Erythroblast (primary cell): ENCODE measurements around the gene IFI44L.

Source experiments
- GATA1 ChIP-seq: IDR thresholded peaks from 2 replicates; pipeline ENCODE4 v1.6.1; 2011; ENCODE audit warnings: low read depth, mild to moderate bottlenecking, control low read depth, low read length, moderate library complexity
- POLR2A ChIP-seq: IDR thresholded peaks from 2 replicates; pipeline ENCODE4 v1.6.1; 2011; ENCODE audit warnings: mild to moderate bottlenecking, low read length

DNA sequence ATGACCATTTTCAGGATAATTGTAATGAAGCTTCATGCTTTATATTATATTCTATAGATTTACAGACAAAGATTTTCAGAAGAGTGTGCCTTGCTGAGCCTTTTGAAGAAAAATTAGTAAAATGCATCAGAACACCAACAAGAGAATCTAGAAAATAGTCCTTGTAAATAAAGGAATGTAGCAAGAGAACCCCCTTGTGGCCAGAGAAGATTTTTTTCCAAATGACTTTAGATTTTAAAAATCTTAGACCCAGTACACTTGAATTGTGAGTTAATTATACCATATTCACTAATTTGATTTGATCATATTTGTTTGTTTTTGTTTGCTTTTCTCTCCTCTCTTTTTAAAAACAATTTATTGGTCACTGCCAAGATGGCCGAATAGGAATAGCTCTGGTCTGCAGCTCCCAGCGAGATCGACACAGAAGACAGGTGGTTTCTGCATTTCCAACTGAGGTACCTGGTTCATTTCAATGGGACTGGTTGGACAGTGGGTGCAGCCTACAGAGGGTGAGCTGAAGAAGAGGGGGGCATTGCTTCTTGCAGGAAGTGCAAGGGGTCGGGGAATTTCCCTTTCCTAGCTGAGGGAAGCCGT, 12.8 kb upstream of the IFI44L start:
- TF ChIP-seq POLR2A (no peak), GATA1 (no peak)
